ENCODE results near the gene GAPVD1.

GRCh38 chr9:125380406-125380805, 118.8 kb downstream of the GAPVD1 start:
- no peak for TF ChIP-seq CTCF (IDR thresholded peaks at IDR 0.05; ENCODE audit: borderline replicate concordance, extremely low read depth, low read length, poor library complexity, severe bottlenecking)
- no peak for TF ChIP-seq EZH2 (IDR thresholded peaks at IDR 0.05; ENCODE audit: borderline replicate concordance, low read depth, low read length, severe bottlenecking)

All from DND-41 (cell line).